GM12873 (cell line): ENCODE measurements around the gene CD38.

Experiments used
- CTCF ChIP-seq: IDR thresholded peaks from 2 replicates; pipeline ENCODE4 v1.5.1; 2012; ENCODE audit warnings: low read depth, mild to moderate bottlenecking, moderate library complexity, low read length, control low read depth; ENCODE audit not compliant: insufficient read depth; ENCODE audit errors: missing control alignments

CD38 gene

GRCh38 chr4:15794426-15794825 is 16.3 kb downstream of the CD38 start:
- no peak for TF ChIP-seq CTCF

GRCh38 chr4:15794905-15795304 is 16.8 kb downstream of the CD38 start:
- TF ChIP-seq CTCF, result no peak

GRCh38 chr4:15797320-15797719 is 19.2 kb downstream of the CD38 start:
- TF ChIP-seq CTCF, result no peak

- TF ChIP-seq CTCF, result no peak
Observed at GRCh38 chr4:15799141-15799540, 21.0 kb downstream of the CD38 start.

GRCh38 chr4:15799701-15800100 is 21.6 kb downstream of the CD38 start:
- no peak for TF ChIP-seq CTCF

GRCh38 chr4:15805583-15806517 is 27.7 kb downstream of the CD38 start:
- TF ChIP-seq CTCF, result peak; percentile 63

- no peak for TF ChIP-seq CTCF
Observed at GRCh38 chr4:15809058-15809457, 30.9 kb downstream of the CD38 start.
